HG03342 (cell line): ENCODE data around the gene GNGT1.
"Not testable (repeated sequence)": the region's sequence is repeated elsewhere in the genome, so short reads cannot be mapped to it uniquely, and the experiment has no call there.

Experiments used
- ATAC-seq: cut with Tn5 transposase; IDR thresholded peaks from one replicate; pipeline ENCODE4 v1.9.1; 2021; ENCODE audit warnings: mild to moderate bottlenecking, moderate library complexity; ENCODE audit not compliant: unreplicated experiment

GNGT1 gene

GRCh38 chr7:93902777-93903423 is 3.5 kb upstream of the GNGT1 start:
- ATAC-seq, result peak; percentile 56

- no peak for ATAC-seq
These were observed 4.0 kb downstream of the GNGT1 start for GRCh38 chr7:93910076-93910994.

- ATAC-seq, result not testable (repeated sequence)
These were observed 4.9 kb downstream of the GNGT1 start for GRCh38 chr7:93911242-93911641.

- peak; percentile 61 for ATAC-seq
These were observed 5.3 kb downstream of the GNGT1 start for GRCh38 chr7:93911661-93912060.

GRCh38 chr7:93913197-93913596 is 6.8 kb downstream of the GNGT1 start:
- no peak for ATAC-seq

- no peak for ATAC-seq
These were observed 8.3 kb downstream of the GNGT1 start for GRCh38 chr7:93914581-93915066.

GRCh38 chr7:93915206-93915842 is 9.0 kb downstream of the GNGT1 start:
- not testable (repeated sequence) for ATAC-seq

GRCh38 chr7:93915888-93916287 is 9.5 kb downstream of the GNGT1 start:
- ATAC-seq, result peak; percentile 48

GRCh38 chr7:93916315-93916714 is 9.9 kb downstream of the GNGT1 start:
- peak; percentile 14 for ATAC-seq

- no peak for ATAC-seq
These were observed 14.3 kb downstream of the GNGT1 start for GRCh38 chr7:93920496-93921182.

- ATAC-seq, result no peak
These were observed 14.8 kb downstream of the GNGT1 start for GRCh38 chr7:93921186-93921585.

- peak; percentile 91 for ATAC-seq
These were observed 15.5 kb downstream of the GNGT1 start, which contains the start of gene GNG11 for GRCh38 chr7:93921607-93922566. Gene GNG11, plus strand, starts transcription at chr7:93921735. Its CDS starts 403 bp downstream, at chr7:93922138.

- ATAC-seq, result no peak
These were observed 16.9 kb downstream of the GNGT1 start for GRCh38 chr7:93923296-93923695.

GRCh38 chr7:93923942-93924341 is 17.6 kb downstream of the GNGT1 start:
- ATAC-seq, result no peak

- ATAC-seq, result no peak
These were observed 20.4 kb downstream of the GNGT1 start for GRCh38 chr7:93926800-93927199.

- ATAC-seq, result no peak
These were observed 21.2 kb downstream of the GNGT1 start for GRCh38 chr7:93927585-93927984.

- ATAC-seq, result no peak
These were observed 25.3 kb downstream of the GNGT1 start for GRCh38 chr7:93931655-93932054.

GRCh38 chr7:93933156-93933555 is 26.8 kb downstream of the GNGT1 start:
- ATAC-seq, result no peak

- ATAC-seq, result no peak
These were observed 28.7 kb downstream of the GNGT1 start for GRCh38 chr7:93935102-93935501.

GRCh38 chr7:93937818-93938217 is 31.5 kb downstream of the GNGT1 start:
- no peak for ATAC-seq
